AG09319 (cell line): ENCODE data around the gene NPIPB8.
"Not testable (repeated sequence)": the region's sequence is repeated elsewhere in the genome, so short reads cannot be mapped to it uniquely, and the experiment has no call there.

Experiments
- DNase-seq: peaks from one replicate; pipeline ENCODE4 v3.0.0-alpha.2; 2010; ENCODE audit warnings: low read depth; ENCODE audit errors: extremely low read depth
- TF ChIP-seq, protein P1 (sequence below): IDR thresholded peaks from 2 replicates; pipeline ENCODE4 v1.5.1; 2011; ENCODE audit warnings: low read depth, mild to moderate bottlenecking, inconsistent platforms, low read length, moderate library complexity

Gene NPIPB8

GRCh38 chr16:28621481-28622155 is 16.2 kb upstream of the NPIPB8 start:
- TF ChIP-seq, protein P1, sequence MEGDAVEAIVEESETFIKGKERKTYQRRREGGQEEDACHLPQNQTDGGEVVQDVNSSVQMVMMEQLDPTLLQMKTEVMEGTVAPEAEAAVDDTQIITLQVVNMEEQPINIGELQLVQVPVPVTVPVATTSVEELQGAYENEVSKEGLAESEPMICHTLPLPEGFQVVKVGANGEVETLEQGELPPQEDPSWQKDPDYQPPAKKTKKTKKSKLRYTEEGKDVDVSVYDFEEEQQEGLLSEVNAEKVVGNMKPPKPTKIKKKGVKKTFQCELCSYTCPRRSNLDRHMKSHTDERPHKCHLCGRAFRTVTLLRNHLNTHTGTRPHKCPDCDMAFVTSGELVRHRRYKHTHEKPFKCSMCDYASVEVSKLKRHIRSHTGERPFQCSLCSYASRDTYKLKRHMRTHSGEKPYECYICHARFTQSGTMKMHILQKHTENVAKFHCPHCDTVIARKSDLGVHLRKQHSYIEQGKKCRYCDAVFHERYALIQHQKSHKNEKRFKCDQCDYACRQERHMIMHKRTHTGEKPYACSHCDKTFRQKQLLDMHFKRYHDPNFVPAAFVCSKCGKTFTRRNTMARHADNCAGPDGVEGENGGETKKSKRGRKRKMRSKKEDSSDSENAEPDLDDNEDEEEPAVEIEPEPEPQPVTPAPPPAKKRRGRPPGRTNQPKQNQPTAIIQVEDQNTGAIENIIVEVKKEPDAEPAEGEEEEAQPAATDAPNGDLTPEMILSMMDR = no peak
- no peak for DNase-seq

DNA sequence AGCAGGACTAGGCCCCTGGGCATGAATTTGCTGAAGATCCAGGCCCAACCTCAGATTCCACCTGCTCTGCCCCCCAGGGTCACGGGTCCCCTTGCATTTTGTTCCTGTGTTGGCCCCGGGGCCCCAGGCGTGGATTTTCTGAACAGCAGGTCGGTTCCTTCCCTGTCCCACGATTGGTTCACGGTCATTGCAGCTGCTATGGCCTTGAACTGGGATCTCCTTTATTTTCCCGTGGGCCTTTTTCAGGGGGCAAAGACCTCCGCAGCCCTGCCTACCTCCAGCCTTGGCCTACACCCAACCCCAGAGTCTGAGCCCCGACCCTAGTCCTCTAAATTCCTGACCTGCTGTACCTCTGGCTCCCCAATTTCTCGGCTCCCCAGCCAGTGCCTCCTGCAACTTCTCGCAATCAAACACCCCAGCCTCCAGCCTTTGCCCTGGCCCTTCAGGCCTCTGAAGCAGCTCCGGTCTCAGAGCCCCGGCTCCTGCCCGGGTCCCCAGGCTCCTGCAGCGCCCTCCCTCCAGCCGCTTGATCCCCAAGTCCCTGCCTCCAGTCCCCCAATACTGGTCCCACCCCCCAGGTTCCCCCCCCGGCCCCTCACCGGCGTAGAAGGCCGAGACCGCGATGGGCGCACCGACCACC is 15.2 kb upstream of the NPIPB8 start:
- DNase-seq = not testable (repeated sequence)

- TF ChIP-seq, protein P1 = no peak
- no peak for DNase-seq
Measured at GRCh38 chr16:28623172-28623711, 14.6 kb upstream of the NPIPB8 start.

DNA sequence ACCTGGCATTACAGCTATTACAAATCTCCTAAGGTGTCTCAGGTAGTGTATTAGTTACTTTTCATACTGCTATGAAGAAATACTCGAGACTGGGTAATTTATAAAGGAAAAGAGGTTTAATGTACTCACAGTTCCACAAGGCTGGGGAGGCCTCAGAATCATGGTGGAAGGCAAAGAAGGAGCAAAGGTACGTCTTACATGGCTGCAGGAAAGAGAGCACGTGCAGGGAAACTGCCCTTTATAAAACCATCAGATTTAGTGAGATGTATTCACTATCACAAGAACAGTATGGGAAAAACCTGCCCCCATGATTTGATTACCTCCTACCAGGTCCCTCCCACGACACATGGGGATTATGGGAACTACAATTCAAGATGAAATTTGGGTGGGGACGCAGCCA is 7.0 kb upstream of the NPIPB8 start:
- not testable (repeated sequence) for DNase-seq

DNA sequence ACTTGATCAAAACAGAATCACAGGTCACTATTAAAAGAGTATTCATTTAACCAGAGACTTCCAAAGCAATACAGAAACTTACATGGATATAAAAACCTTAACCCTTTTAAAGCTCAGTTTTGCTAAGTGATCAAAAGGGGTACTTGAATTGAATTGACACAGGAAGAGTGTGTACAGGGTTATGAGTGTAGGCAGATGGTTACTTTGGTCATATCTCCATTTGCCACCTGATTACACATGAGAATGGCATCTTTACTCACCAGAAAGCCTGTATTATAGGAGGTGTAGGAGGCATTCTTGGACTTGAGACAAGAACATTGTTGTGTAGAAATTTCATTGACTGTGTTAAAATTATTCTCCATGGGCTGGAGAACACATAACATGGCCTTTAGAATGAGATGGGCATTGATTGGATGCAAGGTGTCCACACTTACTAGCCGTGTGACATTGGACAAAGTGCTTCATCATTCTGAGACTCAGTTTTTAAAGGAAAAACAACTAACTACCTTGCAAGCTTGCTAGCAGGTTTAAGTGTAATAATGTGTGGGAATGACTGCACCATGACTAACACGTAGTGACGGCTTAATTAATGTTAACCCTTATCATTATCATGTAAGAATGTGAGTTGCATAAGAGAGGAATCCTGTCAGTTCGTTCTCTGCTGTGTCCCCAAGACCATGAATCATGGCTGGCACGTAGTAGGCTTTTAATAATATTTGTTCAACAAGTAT is 1.6 kb upstream of the NPIPB8 start:
- DNase-seq = not testable (repeated sequence)

- DNase-seq = not testable (repeated sequence)
Measured at GRCh38 chr16:28638359-28638758, 494 bp downstream of the NPIPB8 start.

DNA sequence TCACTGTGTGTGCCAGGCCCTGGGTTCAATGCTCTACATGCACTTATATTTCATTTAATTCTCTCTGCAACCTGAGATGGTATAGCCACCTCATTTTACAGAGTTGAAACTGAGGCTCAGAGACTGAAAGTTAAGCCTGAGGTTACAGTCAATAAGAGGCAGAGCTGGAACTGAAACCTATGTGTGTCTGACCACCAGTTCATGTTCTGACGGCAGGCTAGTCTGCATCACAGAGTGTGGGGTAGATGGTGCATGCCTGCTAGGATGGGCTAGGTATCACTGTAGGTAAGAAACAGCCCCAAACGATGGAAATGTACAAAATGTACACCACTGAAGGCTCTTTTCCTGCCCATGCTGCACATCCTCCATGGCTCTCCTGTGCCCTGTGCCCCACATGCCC is 2.1 kb downstream of the NPIPB8 start:
- not testable (repeated sequence) for DNase-seq

- not testable (repeated sequence) for DNase-seq
Measured at GRCh38 chr16:28666264-28666663, 28.4 kb downstream of the NPIPB8 start.

- DNase-seq = not testable (repeated sequence)
Measured at GRCh38 chr16:28667480-28667879, 29.6 kb downstream of the NPIPB8 start.

GRCh38 chr16:28668199-28668598 is 30.3 kb downstream of the NPIPB8 start:
- DNase-seq = not testable (repeated sequence)

- DNase-seq = not testable (repeated sequence)
Measured at GRCh38 chr16:28688327-28688952, 50.6 kb downstream of the NPIPB8 start.

- DNase-seq = not testable (repeated sequence)
Measured at GRCh38 chr16:28689425-28689824, 51.6 kb downstream of the NPIPB8 start.

DNA sequence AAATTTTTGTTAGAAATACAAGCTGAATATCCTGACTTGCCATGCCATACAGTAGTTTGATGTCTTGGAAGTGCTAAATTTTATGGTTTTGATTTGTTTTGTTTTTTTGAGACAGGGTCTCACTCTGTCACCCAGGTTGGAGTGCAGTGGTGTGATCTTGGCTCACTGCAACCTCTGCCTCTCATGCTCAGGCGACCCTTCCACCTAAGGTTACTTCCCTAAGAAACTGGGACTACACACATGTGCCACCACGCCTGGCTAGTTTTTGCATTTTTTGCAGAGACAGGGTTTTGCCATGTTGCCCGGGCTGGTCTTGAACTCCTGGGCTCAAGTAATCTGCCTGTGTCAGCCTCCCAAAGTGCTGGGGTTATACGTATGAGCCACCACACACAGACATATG is 53.9 kb downstream of the NPIPB8 start:
- not testable (repeated sequence) for DNase-seq

GRCh38 chr16:28693257-28693950 is 55.5 kb downstream of the NPIPB8 start:
- DNase-seq = not testable (repeated sequence)

GRCh38 chr16:28699792-28700191 is 61.9 kb downstream of the NPIPB8 start:
- not testable (repeated sequence) for DNase-seq

GRCh38 chr16:28700349-28700748 is 62.5 kb downstream of the NPIPB8 start:
- not testable (repeated sequence) for DNase-seq

- DNase-seq = not testable (repeated sequence)
Measured at GRCh38 chr16:28701384-28701783, 63.5 kb downstream of the NPIPB8 start.
